HepG2 (cell line): ENCODE data around the gene MVP. TPM values are rescaled to one million over a fixed set of nuclear protein-coding genes. Genes with fewer than 3 reads are reported as not detected.

ENCODE experiments used
- AGO2 ChIP-seq: fragments of 200-400 bp; formaldehyde crosslinking; optimal IDR thresholded peaks from 2 replicates; pipeline ENCODE3; 2017; ENCODE audit warnings: mild to moderate bottlenecking, low read depth, low read length, moderate library complexity
- CEBPB ChIP-seq: IDR thresholded peaks from 2 replicates; pipeline ENCODE4 v1.6.1; 2011; ENCODE audit warnings: low read depth, low read length, improper control_type of control experiment, borderline replicate concordance
- DMAP1 ChIP-seq: IDR thresholded peaks from 2 replicates; pipeline ENCODE4 v1.6.1; 2016
- MATR3 ChIP-seq: sonication (generic); formaldehyde crosslinking; IDR thresholded peaks from 2 replicates; pipeline ENCODE4 v1.4.0; 2020; ENCODE audit warnings: missing genetic modification reagents
- PAWR ChIP-seq: sonication (generic); formaldehyde crosslinking; IDR thresholded peaks from 2 replicates; pipeline ENCODE4 v1.4.0; 2020; ENCODE audit warnings: missing genetic modification reagents, mild to moderate bottlenecking, borderline replicate concordance
- RCOR2 ChIP-seq: IDR thresholded peaks from 2 replicates; pipeline ENCODE4 v1.6.1; 2016; ENCODE audit warnings: missing biosample characterization, missing genetic modification reagents
- SAFB2 ChIP-seq: sonication (generic); formaldehyde crosslinking; IDR thresholded peaks from 2 replicates; pipeline ENCODE4 v1.5.1; 2020; ENCODE audit warnings: missing genetic modification reagents, low read depth, mild to moderate bottlenecking, borderline replicate concordance
- SNRNP70 ChIP-seq: fragments of 200-400 bp; formaldehyde crosslinking; IDR thresholded peaks from 2 replicates; pipeline ENCODE4 v1.6.1; 2017; ENCODE audit warnings: mild to moderate bottlenecking, low read depth, low read length, moderate library complexity
- ZNF282 ChIP-seq: fragments of 450-650 bp; IDR thresholded peaks from 2 replicates; pipeline ENCODE4 v1.6.1; 2018; ENCODE audit not compliant: partially characterized antibody
- polyA plus RNA-seq, 8 experiments: library from polyadenylated mRNA; depleted of rRNA in 3 of 8; stranded (reverse) in 7 of 8; unstranded in 1 of 8; fragments of >200 nt; fragmentation: Illumina TruSeq in 4 of 8; extraction: Trizol in 4 of 8; gene quantifications; 2 replicates each; pipeline versions ENCODE4 v1.2.1 to v1.2.3, GENCODE V29; 2011 to 2016; ENCODE audit warnings: low read depth in 4 of 8, missing spikeins in 1 of 8, mixed read lengths in 1 of 8; ENCODE audit not compliant: insufficient read depth in 1 of 8
- total RNA-seq, 5 experiments: library from RNA; depleted of rRNA; stranded (reverse); fragments of >200 nt; fragmentation: Illumina TruSeq; extraction: Trizol; gene quantifications; 2 replicates each; pipeline ENCODE4 v1.2.3, GENCODE V29; 2016; ENCODE audit warnings: low read depth in 1 of 5
- TF ChIP-seq, protein P1 (sequence below): sonication (generic); formaldehyde crosslinking; IDR thresholded peaks from one replicate; pipeline ENCODE4 v1.5.1; 2020; ENCODE audit warnings: mild to moderate bottlenecking, missing genetic modification reagents; ENCODE audit errors: not compliant biosample characterization
- TF ChIP-seq, protein P2 (sequence below): sonication (generic); formaldehyde crosslinking; IDR thresholded peaks from 2 replicates; pipeline ENCODE4 v1.4.0; 2020; ENCODE audit warnings: mild to moderate bottlenecking, missing genetic modification reagents
- TF ChIP-seq, protein P3 (sequence below): sonication (generic); formaldehyde crosslinking; IDR thresholded peaks from 2 replicates; pipeline ENCODE4 v1.9.0; 2021; ENCODE audit warnings: missing genetic modification reagents, borderline replicate concordance

MVP gene
- total and polyA plus RNA-seq, 2 of the 13 experiments (the other 11 are each of a cell fraction or from before 2014, with no cell fraction given), result 22.9 to 43.5 TPM

GRCh38 chr16:29805232-29806098 lies 14.8 kb upstream of the MVP start (continued):
- TF ChIP-seq, protein P1, sequence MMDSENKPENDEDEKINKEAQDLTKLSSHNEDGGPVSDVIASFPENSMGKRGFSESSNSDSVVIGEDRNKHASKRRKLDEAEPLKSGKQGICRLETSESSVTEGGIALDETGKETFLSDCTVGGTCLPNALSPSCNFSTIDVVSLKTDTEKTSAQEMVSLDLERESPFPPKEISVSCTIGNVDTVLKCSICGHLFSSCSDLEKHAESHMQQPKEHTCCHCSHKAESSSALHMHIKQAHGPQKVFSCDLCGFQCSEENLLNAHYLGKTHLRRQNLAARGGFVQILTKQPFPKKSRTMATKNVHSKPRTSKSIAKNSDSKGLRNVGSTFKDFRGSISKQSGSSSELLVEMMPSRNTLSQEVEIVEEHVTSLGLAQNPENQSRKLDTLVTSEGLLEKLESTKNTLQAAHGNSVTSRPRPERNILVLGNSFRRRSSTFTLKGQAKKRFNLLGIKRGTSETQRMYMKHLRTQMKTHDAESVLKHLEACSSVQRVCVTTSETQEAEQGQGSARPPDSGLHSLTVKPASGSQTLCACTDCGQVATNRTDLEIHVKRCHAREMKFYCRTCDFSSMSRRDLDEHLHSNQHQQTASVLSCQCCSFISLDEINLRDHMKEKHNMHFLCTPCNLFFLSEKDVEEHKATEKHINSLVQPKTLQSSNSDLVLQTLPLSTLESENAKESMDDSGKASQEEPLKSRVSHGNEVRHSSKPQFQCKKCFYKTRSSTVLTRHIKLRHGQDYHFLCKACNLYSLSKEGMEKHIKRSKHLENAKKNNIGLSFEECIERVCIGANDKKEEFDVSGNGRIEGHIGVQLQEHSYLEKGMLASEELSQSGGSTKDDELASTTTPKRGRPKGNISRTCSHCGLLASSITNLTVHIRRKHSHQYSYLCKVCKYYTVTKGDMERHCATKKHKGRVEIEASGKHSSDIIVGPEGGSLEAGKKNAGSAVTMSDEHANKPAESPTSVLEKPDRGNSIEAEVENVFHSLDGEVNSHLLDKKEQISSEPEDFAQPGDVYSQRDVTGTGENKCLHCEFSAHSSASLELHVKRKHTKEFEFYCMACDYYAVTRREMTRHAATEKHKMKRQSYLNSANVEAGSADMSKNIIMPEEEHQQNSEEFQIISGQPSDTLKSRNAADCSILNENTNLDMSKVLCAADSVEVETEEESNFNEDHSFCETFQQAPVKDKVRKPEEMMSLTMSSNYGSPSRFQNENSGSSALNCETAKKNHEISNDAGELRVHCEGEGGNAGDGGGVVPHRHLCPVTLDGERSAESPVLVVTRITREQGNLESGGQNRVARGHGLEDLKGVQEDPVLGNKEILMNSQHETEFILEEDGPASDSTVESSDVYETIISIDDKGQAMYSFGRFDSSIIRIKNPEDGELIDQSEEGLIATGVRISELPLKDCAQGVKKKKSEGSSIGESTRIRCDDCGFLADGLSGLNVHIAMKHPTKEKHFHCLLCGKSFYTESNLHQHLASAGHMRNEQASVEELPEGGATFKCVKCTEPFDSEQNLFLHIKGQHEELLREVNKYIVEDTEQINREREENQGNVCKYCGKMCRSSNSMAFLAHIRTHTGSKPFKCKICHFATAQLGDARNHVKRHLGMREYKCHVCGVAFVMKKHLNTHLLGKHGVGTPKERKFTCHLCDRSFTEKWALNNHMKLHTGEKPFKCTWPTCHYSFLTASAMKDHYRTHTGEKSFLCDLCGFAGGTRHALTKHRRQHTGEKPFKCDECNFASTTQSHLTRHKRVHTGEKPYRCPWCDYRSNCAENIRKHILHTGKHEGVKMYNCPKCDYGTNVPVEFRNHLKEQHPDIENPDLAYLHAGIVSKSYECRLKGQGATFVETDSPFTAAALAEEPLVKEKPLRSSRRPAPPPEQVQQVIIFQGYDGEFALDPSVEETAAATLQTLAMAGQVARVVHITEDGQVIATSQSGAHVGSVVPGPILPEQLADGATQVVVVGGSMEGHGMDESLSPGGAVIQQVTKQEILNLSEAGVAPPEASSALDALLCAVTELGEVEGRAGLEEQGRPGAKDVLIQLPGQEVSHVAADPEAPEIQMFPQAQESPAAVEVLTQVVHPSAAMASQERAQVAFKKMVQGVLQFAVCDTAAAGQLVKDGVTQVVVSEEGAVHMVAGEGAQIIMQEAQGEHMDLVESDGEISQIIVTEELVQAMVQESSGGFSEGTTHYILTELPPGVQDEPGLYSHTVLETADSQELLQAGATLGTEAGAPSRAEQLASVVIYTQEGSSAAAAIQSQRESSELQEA (CRISPR knock-in tag), result peak; percentile 97
- TF ChIP-seq PAWR (CRISPR knock-in tag), result no peak; the same call in 1 of the 2 replicates
- TF ChIP-seq SNRNP70, result no peak
- peak; percentile 96 for TF ChIP-seq SAFB2 (CRISPR knock-in tag)
- TF ChIP-seq, protein P2, sequence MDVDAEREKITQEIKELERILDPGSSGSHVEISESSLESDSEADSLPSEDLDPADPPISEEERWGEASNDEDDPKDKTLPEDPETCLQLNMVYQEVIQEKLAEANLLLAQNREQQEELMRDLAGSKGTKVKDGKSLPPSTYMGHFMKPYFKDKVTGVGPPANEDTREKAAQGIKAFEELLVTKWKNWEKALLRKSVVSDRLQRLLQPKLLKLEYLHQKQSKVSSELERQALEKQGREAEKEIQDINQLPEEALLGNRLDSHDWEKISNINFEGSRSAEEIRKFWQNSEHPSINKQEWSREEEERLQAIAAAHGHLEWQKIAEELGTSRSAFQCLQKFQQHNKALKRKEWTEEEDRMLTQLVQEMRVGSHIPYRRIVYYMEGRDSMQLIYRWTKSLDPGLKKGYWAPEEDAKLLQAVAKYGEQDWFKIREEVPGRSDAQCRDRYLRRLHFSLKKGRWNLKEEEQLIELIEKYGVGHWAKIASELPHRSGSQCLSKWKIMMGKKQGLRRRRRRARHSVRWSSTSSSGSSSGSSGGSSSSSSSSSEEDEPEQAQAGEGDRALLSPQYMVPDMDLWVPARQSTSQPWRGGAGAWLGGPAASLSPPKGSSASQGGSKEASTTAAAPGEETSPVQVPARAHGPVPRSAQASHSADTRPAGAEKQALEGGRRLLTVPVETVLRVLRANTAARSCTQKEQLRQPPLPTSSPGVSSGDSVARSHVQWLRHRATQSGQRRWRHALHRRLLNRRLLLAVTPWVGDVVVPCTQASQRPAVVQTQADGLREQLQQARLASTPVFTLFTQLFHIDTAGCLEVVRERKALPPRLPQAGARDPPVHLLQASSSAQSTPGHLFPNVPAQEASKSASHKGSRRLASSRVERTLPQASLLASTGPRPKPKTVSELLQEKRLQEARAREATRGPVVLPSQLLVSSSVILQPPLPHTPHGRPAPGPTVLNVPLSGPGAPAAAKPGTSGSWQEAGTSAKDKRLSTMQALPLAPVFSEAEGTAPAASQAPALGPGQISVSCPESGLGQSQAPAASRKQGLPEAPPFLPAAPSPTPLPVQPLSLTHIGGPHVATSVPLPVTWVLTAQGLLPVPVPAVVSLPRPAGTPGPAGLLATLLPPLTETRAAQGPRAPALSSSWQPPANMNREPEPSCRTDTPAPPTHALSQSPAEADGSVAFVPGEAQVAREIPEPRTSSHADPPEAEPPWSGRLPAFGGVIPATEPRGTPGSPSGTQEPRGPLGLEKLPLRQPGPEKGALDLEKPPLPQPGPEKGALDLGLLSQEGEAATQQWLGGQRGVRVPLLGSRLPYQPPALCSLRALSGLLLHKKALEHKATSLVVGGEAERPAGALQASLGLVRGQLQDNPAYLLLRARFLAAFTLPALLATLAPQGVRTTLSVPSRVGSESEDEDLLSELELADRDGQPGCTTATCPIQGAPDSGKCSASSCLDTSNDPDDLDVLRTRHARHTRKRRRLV (CRISPR knock-in tag), result peak; percentile 71; the same call in 1 of the 2 replicates
- TF ChIP-seq DMAP1 (CRISPR knock-in tag), result peak; percentile 100
- TF ChIP-seq ZNF282, result no peak
- TF ChIP-seq MATR3 (CRISPR knock-in tag), result no peak
- peak; percentile 42; the same call in 1 of the 2 replicates for TF ChIP-seq RCOR2 (CRISPR knock-in tag)
- TF ChIP-seq CEBPB, result no peak
- TF ChIP-seq, protein P3, sequence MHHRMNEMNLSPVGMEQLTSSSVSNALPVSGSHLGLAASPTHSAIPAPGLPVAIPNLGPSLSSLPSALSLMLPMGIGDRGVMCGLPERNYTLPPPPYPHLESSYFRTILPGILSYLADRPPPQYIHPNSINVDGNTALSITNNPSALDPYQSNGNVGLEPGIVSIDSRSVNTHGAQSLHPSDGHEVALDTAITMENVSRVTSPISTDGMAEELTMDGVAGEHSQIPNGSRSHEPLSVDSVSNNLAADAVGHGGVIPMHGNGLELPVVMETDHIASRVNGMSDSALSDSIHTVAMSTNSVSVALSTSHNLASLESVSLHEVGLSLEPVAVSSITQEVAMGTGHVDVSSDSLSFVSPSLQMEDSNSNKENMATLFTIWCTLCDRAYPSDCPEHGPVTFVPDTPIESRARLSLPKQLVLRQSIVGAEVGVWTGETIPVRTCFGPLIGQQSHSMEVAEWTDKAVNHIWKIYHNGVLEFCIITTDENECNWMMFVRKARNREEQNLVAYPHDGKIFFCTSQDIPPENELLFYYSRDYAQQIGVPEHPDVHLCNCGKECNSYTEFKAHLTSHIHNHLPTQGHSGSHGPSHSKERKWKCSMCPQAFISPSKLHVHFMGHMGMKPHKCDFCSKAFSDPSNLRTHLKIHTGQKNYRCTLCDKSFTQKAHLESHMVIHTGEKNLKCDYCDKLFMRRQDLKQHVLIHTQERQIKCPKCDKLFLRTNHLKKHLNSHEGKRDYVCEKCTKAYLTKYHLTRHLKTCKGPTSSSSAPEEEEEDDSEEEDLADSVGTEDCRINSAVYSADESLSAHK (CRISPR knock-in tag), result no peak
- TF ChIP-seq AGO2, result peak; percentile 99
